Measurements from ENCODE around the gene RBP4.
"Not testable (repeated sequence)": the region's sequence is repeated elsewhere in the genome, so short reads cannot be mapped to it uniquely, and the experiment has no call there.

Gene RBP4

GRCh38 chr10:93566435-93567276 is 34.4 kb downstream of the RBP4 start, which contains the start of gene FFAR4:
FFAR4 (plus strand) TSS chr10:93566665; CDS start chr10:93566721, 56 bp downstream.
- FAIRE-seq = no peak
- TF ChIP-seq POLR2A (IDR thresholded peaks at IDR 0.05; ENCODE audit: low read depth, low read length) = no peak
- DNase-seq (ENCODE audit: insufficient read length, low spot score) = no peak

GRCh38 chr10:93565446-93565845 is 35.6 kb downstream of the RBP4 start:
- TF ChIP-seq POLR2A (IDR thresholded peaks at IDR 0.05; ENCODE audit: low read depth, low read length) = no peak
- FAIRE-seq = no peak
- DNase-seq (ENCODE audit: insufficient read length, low spot score) = no peak

- no peak for FAIRE-seq
- no peak for TF ChIP-seq POLR2A (IDR thresholded peaks at IDR 0.05; ENCODE audit: low read depth, low read length)
- no peak for DNase-seq (ENCODE audit: insufficient read length, low spot score)
These were observed 40.5 kb downstream of the RBP4 start for GRCh38 chr10:93560541-93560940.

- TF ChIP-seq POLR2A (IDR thresholded peaks at IDR 0.05; ENCODE audit: low read depth, low read length) = no peak
These were observed 41.5 kb downstream of the RBP4 start for GRCh38 chr10:93559490-93559889.

GRCh38 chr10:93554760-93555432 is 46.1 kb downstream of the RBP4 start:
- peak; percentile 77 for DNase-seq (ENCODE audit: insufficient read length, low spot score)
- no peak for TF ChIP-seq POLR2A (IDR thresholded peaks at IDR 0.05; ENCODE audit: low read depth, low read length)
- FAIRE-seq = peak; percentile 75

More at GRCh38 chr10:93559490-93559889, 41.5 kb downstream of the RBP4 start:
- DNase-seq (ENCODE audit: insufficient read length, low spot score) (no peak), FAIRE-seq (no peak)

- DNase-seq (ENCODE audit: insufficient read length, low spot score) (no peak), FAIRE-seq (no peak)
- TF ChIP-seq POLR2A (IDR thresholded peaks at IDR 0.05; ENCODE audit: low read depth, low read length) = no peak
These were observed 46.7 kb downstream of the RBP4 start for GRCh38 chr10:93554316-93554663.

- no peak for FAIRE-seq
- DNase-seq (ENCODE audit: insufficient read length, low spot score) = no peak
- TF ChIP-seq POLR2A (IDR thresholded peaks at IDR 0.05; ENCODE audit: low read depth, low read length) = no peak
These were observed 47.3 kb downstream of the RBP4 start for GRCh38 chr10:93553482-93554315.

GRCh38 chr10:93552780-93553179 is 48.3 kb downstream of the RBP4 start:
- DNase-seq (ENCODE audit: insufficient read length, low spot score) = no peak
- no peak for FAIRE-seq
- no peak for TF ChIP-seq POLR2A (IDR thresholded peaks at IDR 0.05; ENCODE audit: low read depth, low read length)

- FAIRE-seq = no peak
- no peak for TF ChIP-seq POLR2A (IDR thresholded peaks at IDR 0.05; ENCODE audit: low read depth, low read length)
- DNase-seq (ENCODE audit: insufficient read length, low spot score) = no peak
These were observed 50.4 kb downstream of the RBP4 start for GRCh38 chr10:93550606-93551005.

GRCh38 chr10:93548376-93549071 is 52.5 kb downstream of the RBP4 start:
- no peak for DNase-seq (ENCODE audit: insufficient read length, low spot score)
- TF ChIP-seq POLR2A (IDR thresholded peaks at IDR 0.05; ENCODE audit: low read depth, low read length) = no peak
- no peak for FAIRE-seq

- DNase-seq (ENCODE audit: insufficient read length, low spot score) = no peak
- TF ChIP-seq POLR2A (IDR thresholded peaks at IDR 0.05; ENCODE audit: low read depth, low read length) = no peak
- FAIRE-seq = no peak
These were observed 53.5 kb downstream of the RBP4 start for GRCh38 chr10:93547522-93547921.

GRCh38 chr10:93546995-93547394 is 54.0 kb downstream of the RBP4 start:
- not testable (repeated sequence) for FAIRE-seq; DNase-seq (ENCODE audit: insufficient read length, low spot score)

GRCh38 chr10:93542358-93542791 is 58.7 kb downstream of the RBP4 start:
- TF ChIP-seq POLR2A (IDR thresholded peaks at IDR 0.05; ENCODE audit: low read depth, low read length) = no peak
- FAIRE-seq (peak; percentile 80), DNase-seq (ENCODE audit: insufficient read length, low spot score) (peak; percentile 51)
